Nephron (organoid): ENCODE results near the gene YBX3.
A peak's percentile ranks its signal among the peaks of the same experiment; 100 is the strongest.

ENCODE experiments used
- H3K27ac Mint-ChIP-seq, 3 experiments: 2 replicates each; pipeline ENCODE4 v1.8.0; 2020; ENCODE audit warnings: mixed read lengths in 3 of 3, mild to moderate bottlenecking in 2 of 3, moderate library complexity in 1 of 3
- H3K27me3 Mint-ChIP-seq: 2 replicates; pipeline ENCODE4 v1.8.0; 2021; ENCODE audit warnings: low read depth, mild to moderate bottlenecking, moderate library complexity, mixed read lengths
- H3K36me3 Mint-ChIP-seq: 2 replicates; pipeline ENCODE4 v1.8.0; 2020; ENCODE audit warnings: low read depth, mixed read lengths
- H3K4me1 Mint-ChIP-seq: 2 replicates; pipeline ENCODE4 v1.8.0; 2020; ENCODE audit warnings: mixed read lengths
- H3K4me3 Mint-ChIP-seq, 3 experiments: 2 replicates each; pipeline ENCODE4 v1.8.0; 2020; ENCODE audit warnings: mild to moderate bottlenecking in 3 of 3, mixed read lengths in 3 of 3, moderate library complexity in 2 of 3
- H3K9me3 Mint-ChIP-seq: 2 replicates; pipeline ENCODE4 v1.8.0; 2020; ENCODE audit warnings: mixed read lengths
- TF ChIP-seq, protein P1 (sequence below), 3 experiments: fragments of 200-600 bp; sonication (generic); IDR thresholded peaks; one replicate each; pipeline ENCODE4 v1.5.0; 2021; ENCODE audit warnings: antibody characterized with exemption in 3 of 3; ENCODE audit not compliant: unreplicated experiment in 3 of 3

YBX3 gene

DNA sequence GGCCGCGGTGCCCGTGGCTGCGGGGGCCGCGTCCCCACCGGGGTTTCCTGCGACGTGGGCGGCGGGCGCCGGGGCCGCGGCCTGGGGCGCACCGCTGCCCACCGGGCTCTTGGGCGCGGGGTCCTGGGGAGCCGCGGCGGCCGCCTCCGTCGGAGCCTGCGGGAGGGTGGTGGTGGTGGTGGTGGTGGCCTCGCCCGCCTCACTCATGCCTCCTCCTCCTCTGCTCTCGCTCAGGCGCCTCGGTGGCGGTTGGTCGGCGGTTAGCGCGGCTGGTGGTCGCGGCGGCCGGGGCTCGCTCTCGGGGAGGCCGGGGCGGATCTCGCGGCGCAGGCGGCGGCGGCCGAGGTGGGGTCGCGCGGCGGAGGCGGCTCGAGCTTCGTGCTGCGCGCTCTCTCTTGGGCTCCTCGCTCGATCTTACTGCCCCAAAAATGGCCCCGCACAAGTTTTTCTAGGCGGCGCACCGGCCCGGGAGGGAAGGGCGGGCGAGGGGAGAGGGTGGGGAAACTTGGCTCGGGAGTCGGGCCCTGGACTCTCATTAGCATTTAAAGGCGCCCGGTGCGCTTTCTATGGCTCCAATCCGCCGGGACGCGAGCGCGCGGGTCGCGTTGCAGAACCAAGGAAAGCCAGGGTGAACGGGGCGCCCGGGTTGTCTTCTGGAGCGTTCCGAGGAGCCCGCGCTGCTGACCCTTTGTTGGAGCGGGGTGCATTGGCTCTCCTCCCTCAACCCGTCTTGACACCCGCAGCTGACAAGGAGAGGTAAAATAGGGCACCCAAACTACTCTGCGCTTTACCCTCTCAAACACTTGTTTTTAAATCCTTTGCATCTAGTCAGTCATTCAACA, at the start of gene YBX3:
Gene YBX3, minus strand, starts transcription at position 419 of the 842 bp plus-strand sequence. Its CDS starts 212 bp downstream, at position 207.
- no peaks in the 10 kb centered on the region for H3K9me3 Mint-ChIP-seq
- TF ChIP-seq, protein P1, sequence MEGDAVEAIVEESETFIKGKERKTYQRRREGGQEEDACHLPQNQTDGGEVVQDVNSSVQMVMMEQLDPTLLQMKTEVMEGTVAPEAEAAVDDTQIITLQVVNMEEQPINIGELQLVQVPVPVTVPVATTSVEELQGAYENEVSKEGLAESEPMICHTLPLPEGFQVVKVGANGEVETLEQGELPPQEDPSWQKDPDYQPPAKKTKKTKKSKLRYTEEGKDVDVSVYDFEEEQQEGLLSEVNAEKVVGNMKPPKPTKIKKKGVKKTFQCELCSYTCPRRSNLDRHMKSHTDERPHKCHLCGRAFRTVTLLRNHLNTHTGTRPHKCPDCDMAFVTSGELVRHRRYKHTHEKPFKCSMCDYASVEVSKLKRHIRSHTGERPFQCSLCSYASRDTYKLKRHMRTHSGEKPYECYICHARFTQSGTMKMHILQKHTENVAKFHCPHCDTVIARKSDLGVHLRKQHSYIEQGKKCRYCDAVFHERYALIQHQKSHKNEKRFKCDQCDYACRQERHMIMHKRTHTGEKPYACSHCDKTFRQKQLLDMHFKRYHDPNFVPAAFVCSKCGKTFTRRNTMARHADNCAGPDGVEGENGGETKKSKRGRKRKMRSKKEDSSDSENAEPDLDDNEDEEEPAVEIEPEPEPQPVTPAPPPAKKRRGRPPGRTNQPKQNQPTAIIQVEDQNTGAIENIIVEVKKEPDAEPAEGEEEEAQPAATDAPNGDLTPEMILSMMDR (IDR thresholded peaks at IDR 0.05; ENCODE audit: unreplicated experiment in 3 of 3): no peak
- H3K27ac Mint-ChIP-seq: peak within 1 kb of the TSS; percentile 89 to 97 (median 90)
- H3K4me1 Mint-ChIP-seq: peaks cover 44% of the 10 kb centered on the region
- H3K27me3 Mint-ChIP-seq: no peaks in the 10 kb centered on the region
- H3K4me3 Mint-ChIP-seq: peak within 1 kb of the TSS; percentile 88 to 95 (median 95)
- no peaks in the 10 kb centered on the region for H3K36me3 Mint-ChIP-seq

DNA sequence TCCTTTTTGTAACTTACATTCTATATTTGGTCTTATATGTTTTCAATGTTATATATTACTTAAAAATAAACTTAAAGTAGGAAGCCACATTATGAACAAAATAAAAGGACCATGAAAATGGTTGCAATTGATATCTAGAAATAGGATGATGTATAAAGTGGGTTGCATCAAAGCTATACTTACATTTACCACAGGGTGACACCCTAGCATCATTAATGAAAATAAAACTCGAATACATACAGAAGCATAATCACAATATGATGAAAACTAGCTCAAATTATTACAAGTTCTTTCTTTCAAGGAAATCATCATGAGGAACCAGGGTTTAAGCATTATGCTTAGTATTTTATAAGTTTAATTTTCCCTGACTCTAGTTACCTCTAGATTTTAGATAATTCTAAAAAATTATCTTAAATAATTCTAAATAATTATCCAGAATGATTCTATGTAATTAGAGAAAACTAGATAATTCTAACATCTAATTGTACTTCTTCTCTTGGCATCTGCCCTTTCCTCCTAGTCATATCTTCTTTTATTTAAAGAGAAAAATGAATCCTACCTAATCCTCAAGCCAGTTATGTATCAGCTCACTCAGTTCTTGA, 48.1 kb upstream of the YBX3 start:
- H3K4me3 Mint-ChIP-seq: no peak overlapping the region
- no peaks in the 10 kb centered on the region for H3K4me1 Mint-ChIP-seq
- no peaks in the 10 kb centered on the region for H3K36me3 Mint-ChIP-seq
- no peak overlapping the region for H3K27ac Mint-ChIP-seq
- peaks cover 15% of the 10 kb centered on the region for H3K27me3 Mint-ChIP-seq
- TF ChIP-seq, protein P1 (IDR thresholded peaks at IDR 0.05; ENCODE audit: unreplicated experiment in 3 of 3): peak; percentile 60 to 73 (median 61)
- H3K9me3 Mint-ChIP-seq: no peaks in the 10 kb centered on the region

DNA sequence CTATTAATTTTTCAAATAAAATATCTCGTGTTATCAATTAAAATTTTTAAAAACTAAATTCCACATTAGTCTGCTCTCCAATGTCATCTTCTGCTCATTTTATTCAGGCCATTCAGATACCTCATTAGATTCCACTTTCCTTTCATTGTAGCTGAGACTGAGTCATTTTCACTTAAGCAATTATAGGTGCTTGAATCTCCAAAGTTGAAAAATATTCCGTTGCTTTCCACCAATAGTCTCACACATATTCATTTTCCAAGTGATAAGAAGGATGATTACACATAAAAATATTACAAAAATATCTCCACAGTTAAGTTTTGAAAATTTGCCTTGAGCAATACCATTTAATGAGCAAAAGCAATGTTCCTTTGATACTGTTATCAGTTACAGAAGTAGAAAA, 36.5 kb upstream of the YBX3 start:
- peaks cover 10% of the 10 kb centered on the region for H3K9me3 Mint-ChIP-seq
- no peak overlapping the region for H3K4me3 Mint-ChIP-seq
- H3K27me3 Mint-ChIP-seq: no peaks in the 10 kb centered on the region
- no peak overlapping the region for H3K27ac Mint-ChIP-seq
- TF ChIP-seq, protein P1 (IDR thresholded peaks at IDR 0.05; ENCODE audit: unreplicated experiment in 3 of 3): no peak
- no peaks in the 10 kb centered on the region for H3K4me1 Mint-ChIP-seq
- H3K36me3 Mint-ChIP-seq: no peaks in the 10 kb centered on the region

DNA sequence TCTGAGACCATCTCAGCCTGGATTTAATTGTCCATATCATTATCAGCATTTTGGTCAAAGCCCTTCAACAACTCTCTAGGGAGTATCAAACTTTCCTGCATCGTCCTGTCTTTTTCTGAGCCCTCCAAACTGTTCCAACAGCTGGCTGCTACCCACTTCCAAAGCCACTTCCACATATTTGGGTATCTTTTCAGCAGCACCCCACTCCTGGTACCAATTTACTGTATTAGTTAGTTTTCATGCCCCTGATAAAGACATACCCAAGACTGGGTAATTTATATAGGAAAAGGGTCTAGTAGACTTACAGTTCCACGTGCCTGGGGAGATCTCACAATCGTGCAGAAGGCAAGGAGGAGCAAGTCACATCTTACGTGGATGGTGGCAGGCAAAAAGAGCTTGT, 33.1 kb upstream of the YBX3 start:
- TF ChIP-seq, protein P1 (IDR thresholded peaks at IDR 0.05; ENCODE audit: unreplicated experiment in 3 of 3): no peak
- H3K4me1 Mint-ChIP-seq: no peaks in the 10 kb centered on the region
- no peak overlapping the region for H3K4me3 Mint-ChIP-seq
- no peak overlapping the region for H3K27ac Mint-ChIP-seq
- H3K9me3 Mint-ChIP-seq: peaks cover 10% of the 10 kb centered on the region
- H3K36me3 Mint-ChIP-seq: no peaks in the 10 kb centered on the region
- H3K27me3 Mint-ChIP-seq: no peaks in the 10 kb centered on the region

DNA sequence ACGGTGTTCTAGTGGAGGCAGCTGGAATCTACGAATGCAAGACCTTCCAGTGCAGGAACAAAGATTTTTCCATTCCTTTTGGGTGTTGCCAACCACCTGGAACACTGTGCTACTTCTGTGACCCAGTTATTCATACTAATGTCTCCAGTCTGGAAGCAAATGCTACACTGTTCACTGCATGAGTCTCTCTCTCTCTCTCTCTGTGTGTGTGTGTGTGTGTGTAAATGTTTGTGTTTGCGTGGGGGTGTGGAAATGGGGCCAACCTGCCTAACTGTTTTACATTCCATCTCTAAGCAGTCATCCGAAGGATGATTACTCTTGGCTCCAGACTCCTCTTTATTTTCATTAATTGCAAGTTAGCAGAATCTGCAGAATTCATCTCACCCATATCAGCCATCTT, 29.9 kb upstream of the YBX3 start:
- Mint-ChIP-seq H3K27me3 (no peaks in the 10 kb centered on the region), H3K27ac (peak overlapping the region in 1 of 3 experiments; percentile 29), H3K4me3 (no peak overlapping the region), H3K36me3 (no peaks in the 10 kb centered on the region), H3K9me3 (peaks cover 10% of the 10 kb centered on the region), H3K4me1 (peaks cover 5% of the 10 kb centered on the region)
- TF ChIP-seq, protein P1 (IDR thresholded peaks at IDR 0.05; ENCODE audit: unreplicated experiment in 3 of 3): no peak
